Measurements from ENCODE around the gene SLMAP.
A peak's percentile ranks its signal among the peaks of the same experiment; 100 is the strongest.

GRCh38 chr3:57709559-57709958 is 46.5 kb upstream of the SLMAP start:
- no peak for TF ChIP-seq CTCF (IDR thresholded peaks at IDR 0.05)
- TF ChIP-seq POLR2AphosphoS5 (IDR thresholded peaks at IDR 0.05): peak; percentile 13
- no peak for TF ChIP-seq POLR2A (IDR thresholded peaks at IDR 0.05)

Measured in prostate gland (tissue), 2 donors.